GM12864 (cell line): ENCODE data around the gene GPR161.

Experiments used
- DNase-seq: peaks from one replicate; pipeline ENCODE4 v3.0.0-alpha.2; 2011; ENCODE audit warnings: low read depth
- H3K4me3 ChIP-seq: 2 replicates; pipeline ENCODE4 v1.5.1; 2011; ENCODE audit warnings: mild to moderate bottlenecking, low read depth, low read length, control low read depth
- TF ChIP-seq, protein P1 (sequence below): IDR thresholded peaks from 2 replicates; pipeline ENCODE4 v1.5.1; 2011; ENCODE audit warnings: low read depth, mild to moderate bottlenecking, moderate library complexity, low read length, control low read depth, inconsistent platforms; ENCODE audit errors: missing control alignments

Gene GPR161

DNA sequence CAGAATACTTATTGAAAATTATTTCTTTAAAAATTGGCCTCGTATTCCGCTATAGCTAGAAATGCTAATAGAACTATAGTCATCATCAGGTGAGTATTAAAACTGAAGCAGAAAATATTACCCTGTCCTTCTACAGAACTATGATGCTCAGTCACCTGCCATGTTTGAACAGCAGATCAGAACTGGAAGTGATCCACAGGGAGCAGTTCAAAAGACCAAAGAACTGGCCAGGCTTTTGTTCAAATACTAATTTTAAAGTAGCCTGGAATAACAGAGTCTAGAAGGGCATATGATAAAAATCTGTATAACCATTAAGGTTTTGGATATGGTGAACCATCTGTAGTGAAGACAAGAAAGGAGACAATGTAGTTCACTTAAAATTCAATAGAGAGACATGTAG, 94.4 kb downstream of the GPR161 start:
- DNase-seq, result no peak

DNA sequence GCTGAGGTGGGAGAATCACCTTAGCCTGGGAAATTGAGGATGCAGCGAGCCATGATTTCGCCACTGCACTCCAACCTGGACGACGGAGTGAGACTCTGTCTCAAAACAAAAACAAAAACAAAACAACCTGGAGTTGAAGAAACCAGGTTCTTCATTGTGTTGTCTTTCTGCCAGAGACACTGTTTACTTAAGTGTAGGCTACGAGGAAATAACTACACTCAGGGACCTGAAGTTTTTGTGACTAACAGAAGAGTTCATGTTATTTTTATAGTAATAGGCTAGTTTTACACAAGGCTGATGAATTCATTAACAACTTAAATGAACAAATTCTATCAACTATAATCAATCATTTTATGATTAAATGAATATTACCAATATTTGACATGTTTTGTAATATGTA, 101.4 kb downstream of the GPR161 start:
- TF ChIP-seq, protein P1, sequence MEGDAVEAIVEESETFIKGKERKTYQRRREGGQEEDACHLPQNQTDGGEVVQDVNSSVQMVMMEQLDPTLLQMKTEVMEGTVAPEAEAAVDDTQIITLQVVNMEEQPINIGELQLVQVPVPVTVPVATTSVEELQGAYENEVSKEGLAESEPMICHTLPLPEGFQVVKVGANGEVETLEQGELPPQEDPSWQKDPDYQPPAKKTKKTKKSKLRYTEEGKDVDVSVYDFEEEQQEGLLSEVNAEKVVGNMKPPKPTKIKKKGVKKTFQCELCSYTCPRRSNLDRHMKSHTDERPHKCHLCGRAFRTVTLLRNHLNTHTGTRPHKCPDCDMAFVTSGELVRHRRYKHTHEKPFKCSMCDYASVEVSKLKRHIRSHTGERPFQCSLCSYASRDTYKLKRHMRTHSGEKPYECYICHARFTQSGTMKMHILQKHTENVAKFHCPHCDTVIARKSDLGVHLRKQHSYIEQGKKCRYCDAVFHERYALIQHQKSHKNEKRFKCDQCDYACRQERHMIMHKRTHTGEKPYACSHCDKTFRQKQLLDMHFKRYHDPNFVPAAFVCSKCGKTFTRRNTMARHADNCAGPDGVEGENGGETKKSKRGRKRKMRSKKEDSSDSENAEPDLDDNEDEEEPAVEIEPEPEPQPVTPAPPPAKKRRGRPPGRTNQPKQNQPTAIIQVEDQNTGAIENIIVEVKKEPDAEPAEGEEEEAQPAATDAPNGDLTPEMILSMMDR, result no peak
- H3K4me3 ChIP-seq, result no peak overlapping the region
- DNase-seq, result no peak

More for the DNA sequence above, 94.4 kb downstream of the GPR161 start:
- TF ChIP-seq, protein P1, result no peak
- H3K4me3 ChIP-seq, result no peak overlapping the region

DNA sequence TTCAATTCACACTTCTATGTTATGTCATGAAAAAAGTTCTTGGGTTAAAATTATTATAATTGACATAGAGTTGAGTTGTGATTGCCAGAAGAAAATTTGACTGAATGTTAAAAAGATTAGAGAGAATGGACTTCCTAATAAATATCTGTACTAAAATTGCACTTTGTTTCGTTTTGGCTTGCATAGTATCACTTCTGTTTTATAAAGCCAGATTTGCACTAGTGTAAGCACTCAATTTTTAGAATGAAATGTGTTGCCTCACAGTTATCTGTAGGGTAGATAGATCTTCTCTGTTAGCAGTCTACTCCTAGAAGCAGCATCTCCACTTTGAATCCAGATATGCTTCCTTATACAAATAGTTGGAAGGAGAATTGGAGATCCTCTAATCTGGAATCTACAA, 104.7 kb downstream of the GPR161 start:
- TF ChIP-seq, protein P1, result no peak
- no peak for DNase-seq
- no peak overlapping the region for H3K4me3 ChIP-seq

DNA sequence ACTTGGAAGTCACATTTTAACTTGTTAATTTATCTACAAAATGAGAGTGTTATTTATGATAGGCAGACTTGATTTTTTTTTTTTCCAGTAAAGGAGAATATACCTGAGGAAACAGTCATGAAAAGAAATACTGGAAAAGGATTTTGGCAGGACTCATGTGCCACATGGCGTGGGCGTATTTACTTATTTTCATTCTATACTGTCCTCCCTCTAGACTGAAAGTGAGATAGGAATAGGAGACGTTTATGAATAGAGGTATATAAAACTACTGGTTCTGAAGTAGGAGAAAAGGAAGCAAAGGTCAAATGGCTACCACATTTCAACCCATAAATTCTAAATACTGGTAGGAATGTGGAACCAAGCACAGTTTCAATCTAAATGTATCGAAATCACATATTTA, 105.1 kb downstream of the GPR161 start:
- TF ChIP-seq, protein P1, result no peak
- H3K4me3 ChIP-seq, result no peak overlapping the region
- DNase-seq, result no peak

DNA sequence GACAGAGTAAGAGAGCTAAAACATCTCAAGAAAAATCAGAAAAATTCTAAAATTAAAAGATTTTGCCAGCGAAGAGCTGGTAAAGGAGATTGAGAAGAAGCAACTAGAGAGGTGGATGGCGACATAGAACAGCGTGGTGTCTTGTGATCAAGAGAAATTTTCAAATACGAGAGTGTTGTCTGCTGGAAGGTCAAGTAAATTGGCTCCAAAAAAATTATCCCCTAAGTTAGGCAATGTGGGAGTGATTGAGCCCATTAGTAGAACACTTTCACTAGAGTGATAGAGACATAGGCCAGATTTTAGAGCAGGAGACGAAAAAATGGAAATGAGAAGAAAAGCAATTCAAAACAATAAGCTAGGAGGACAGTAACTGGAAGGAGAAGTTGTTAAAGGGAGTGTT, 105.5 kb downstream of the GPR161 start:
- TF ChIP-seq, protein P1, result no peak
- DNase-seq, result no peak
- H3K4me3 ChIP-seq, result no peak overlapping the region
